PFSK-1 (cell line): Measurements from ENCODE around the gene KIRREL3.

Source experiments
- FOXP2 ChIP-seq: optimal IDR thresholded peaks from 2 replicates; pipeline ENCODE3; 2011; ENCODE audit warnings: borderline replicate concordance, control low read depth, inconsistent platforms; ENCODE audit not compliant: insufficient read depth; ENCODE audit errors: extremely low read length, extremely low read depth
- POLR2AphosphoS5 ChIP-seq: IDR thresholded peaks from 2 replicates; pipeline ENCODE4 v1.6.1; 2012; ENCODE audit warnings: low read depth, mild to moderate bottlenecking, control low read depth, low read length, moderate library complexity

- no peak for TF ChIP-seq FOXP2
- TF ChIP-seq POLR2AphosphoS5 = no peak
Measured at GRCh38 chr11:126880872-126881271, 119.7 kb downstream of the KIRREL3 start.
